CD14-positive monocyte (primary cell): Measurements from ENCODE around the gene ITGA2. TPM values are rescaled to one million over a fixed set of nuclear protein-coding genes. Genes with fewer than 3 reads are reported as not detected.

Experiments
- DNase-seq, 3 donors: peaks; one replicate each; pipeline ENCODE4 v3.0.0-alpha.2; 2011 to 2022
- H2AFZ ChIP-seq: 2 replicates; pipeline ENCODE4 v1.6.0; 2012; ENCODE audit warnings: mild to moderate bottlenecking, low read depth, low read length, inconsistent platforms; ENCODE audit not compliant: insufficient read depth, poor library complexity, severe bottlenecking
- H3K27ac ChIP-seq, 2 donors: 1 replicate in 1 of 2; 2 replicates in 1 of 2; pipeline ENCODE4 v1.5.1; 2012 to 2013; ENCODE audit warnings: low read length in 2 of 2, control low read depth in 1 of 2, inconsistent platforms in 1 of 2, low read depth in 1 of 2, mild to moderate bottlenecking in 1 of 2
- H3K27me3 ChIP-seq, 2 donors: one replicate each; pipeline versions ENCODE4 v1.6.0 to v1.6.1; 2011 to 2013; ENCODE audit warnings: low read length in 2 of 2; ENCODE audit not compliant: control insufficient read depth in 2 of 2, insufficient read depth in 2 of 2
- H3K36me3 ChIP-seq, 2 donors: replicated peaks in 1 of 2; 1 replicate in 1 of 2; 2 replicates in 1 of 2; pipeline versions ENCODE4 v1.5.1 to v1.6.1; 2012 to 2013; ENCODE audit warnings: low read length in 2 of 2, control low read depth in 1 of 2, inconsistent platforms in 1 of 2, mild to moderate bottlenecking in 1 of 2; ENCODE audit not compliant: insufficient read depth in 2 of 2, control insufficient read depth in 1 of 2
- H3K4me1 ChIP-seq, 2 donors: 1 replicate in 1 of 2; 2 replicates in 1 of 2; pipeline versions ENCODE4 v1.5.1 to v1.6.1; 2012 to 2013; ENCODE audit warnings: low read length in 2 of 2, control low read depth in 1 of 2, inconsistent platforms in 1 of 2, mild to moderate bottlenecking in 1 of 2, moderate library complexity in 1 of 2; ENCODE audit not compliant: insufficient read depth in 2 of 2, control insufficient read depth in 1 of 2
- H3K4me2 ChIP-seq: replicated peaks from 2 replicates; pipeline ENCODE3; 2012; ENCODE audit warnings: low read length, moderate library complexity, mild to moderate bottlenecking; ENCODE audit not compliant: poor library complexity, severe bottlenecking; ENCODE audit errors: extremely low read depth
- H3K4me3 ChIP-seq, 3 experiments: fragments of 200-600 bp in 1 of 3; sonication (generic) in 1 of 3; replicated peaks in 1 of 3; 1 replicate in 2 of 3; 2 replicates in 1 of 3; pipeline ENCODE4 v1.5.1; 2011 to 2013; ENCODE audit warnings: low read length in 3 of 3, mild to moderate bottlenecking in 3 of 3, control low read depth in 2 of 3, low read depth in 2 of 3, inconsistent platforms in 1 of 3, moderate library complexity in 1 of 3
- H3K79me2 ChIP-seq: 2 replicates; pipeline ENCODE4 v1.6.0; 2012; ENCODE audit warnings: mild to moderate bottlenecking, control low read depth, inconsistent platforms, low read length, moderate library complexity; ENCODE audit not compliant: insufficient read depth
- H3K9ac ChIP-seq: 2 replicates; pipeline ENCODE4 v1.6.0; 2017; ENCODE audit warnings: low read length, mild to moderate bottlenecking; ENCODE audit not compliant: insufficient read depth, poor library complexity, severe bottlenecking
- H3K9me3 ChIP-seq, 2 donors: replicated peaks in 1 of 2; 1 replicate in 1 of 2; 2 replicates in 1 of 2; pipeline versions ENCODE4 v1.5.1 to v1.6.1; 2012 to 2013; ENCODE audit warnings: low read length in 2 of 2, control low read depth in 1 of 2; ENCODE audit not compliant: control insufficient read depth in 1 of 2, insufficient read depth in 1 of 2
- H4K20me1 ChIP-seq: 2 replicates; pipeline ENCODE4 v1.6.0; 2012; ENCODE audit warnings: mild to moderate bottlenecking, low read length, control low read depth, moderate library complexity; ENCODE audit not compliant: insufficient read depth
- H3K27ac Mint-ChIP-seq, 7 donors: one replicate each; pipeline ENCODE4 v1.8.0; 2020; ENCODE audit warnings: mild to moderate bottlenecking in 7 of 7, mixed read lengths in 7 of 7, moderate library complexity in 6 of 7, inconsistent platforms in 2 of 7
- H3K27me3 Mint-ChIP-seq, 3 donors: one replicate each; pipeline ENCODE4 v1.8.0; 2021 to 2022; ENCODE audit warnings: low read depth in 3 of 3, mild to moderate bottlenecking in 3 of 3, mixed read lengths in 3 of 3, moderate library complexity in 3 of 3, inconsistent platforms in 1 of 3
- H3K36me3 Mint-ChIP-seq, 2 donors: one replicate each; pipeline ENCODE4 v1.8.0; 2020; ENCODE audit warnings: mixed read lengths in 2 of 2, inconsistent platforms in 1 of 2, mild to moderate bottlenecking in 1 of 2
- H3K4me1 Mint-ChIP-seq: one replicate; pipeline ENCODE4 v1.8.0; 2020; ENCODE audit warnings: mild to moderate bottlenecking, mixed read lengths
- H3K4me3 Mint-ChIP-seq, 2 donors: one replicate each; pipeline ENCODE4 v1.8.0; 2020; ENCODE audit warnings: mild to moderate bottlenecking in 2 of 2, mixed read lengths in 2 of 2, moderate library complexity in 1 of 2
- H3K9me3 Mint-ChIP-seq, 7 donors: one replicate each; pipeline ENCODE4 v1.8.0; 2020 to 2022; ENCODE audit warnings: mixed read lengths in 7 of 7, mild to moderate bottlenecking in 6 of 7, moderate library complexity in 6 of 7, inconsistent platforms in 2 of 7
- CTCF ChIP-seq: fragments of 200-600 bp; IDR thresholded peaks from one replicate; pipeline ENCODE4 v1.8.0; 2022; ENCODE audit warnings: antibody characterized with exemption, mild to moderate bottlenecking
- WGBS: methylation state at CpG from one replicate; pipeline ENCODE4 v1.1.5; 2013; ENCODE audit warnings: missing lambda C conversion rate; ENCODE audit not compliant: insufficient coverage; 5-methylcytosine and 5-hydroxymethylcytosine counted together
- intact Hi-C, 2 donors: fragments of 100-400 bp; cut with micrococcal nuclease; formaldehyde crosslinking; loops; one replicate each; pipeline versions ENCODE4 v1.15.0 to v1.15.1; 2023
- polyA plus RNA-seq, 3 donors: library from polyadenylated mRNA; depleted of rRNA in 1 of 3; unstranded in 2 of 3; stranded (reverse) in 1 of 3; fragments of 300-500 nt in 2 of 3; fragments of >200 nt in 1 of 3; fragmentation: Illumina TruSeq in 2 of 3; gene quantifications; 1 replicate in 2 of 3; 2 replicates in 1 of 3; pipeline ENCODE4 v1.2.3, GENCODE V29; 2012 to 2021

Gene ITGA2
- polyA plus RNA-seq, 3 donors: not detected

DNA sequence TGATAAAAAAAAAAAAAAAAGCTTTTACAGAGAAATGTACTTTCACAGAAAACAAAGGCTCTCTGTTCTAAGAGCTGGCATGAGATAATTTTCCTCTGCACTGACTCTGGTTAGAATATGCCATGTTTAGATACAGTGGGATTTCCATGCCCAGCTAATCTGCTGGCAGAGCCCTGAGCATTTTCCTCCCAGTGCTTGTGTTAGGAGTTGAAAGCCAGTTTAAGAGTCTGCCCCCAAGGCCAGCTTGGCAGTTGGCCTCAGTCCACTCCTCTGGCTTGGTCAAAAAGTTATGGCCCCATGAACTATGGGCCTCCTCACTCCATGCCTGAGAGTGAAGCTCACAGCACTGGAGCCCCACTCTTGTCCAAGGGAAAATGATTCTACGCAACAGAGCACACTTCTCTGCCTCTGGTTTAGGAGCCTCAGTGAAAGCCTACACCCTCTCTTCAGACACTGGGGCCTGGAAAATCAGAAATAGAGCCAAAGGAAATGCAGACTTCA lies 98.5 kb downstream of the ITGA2 start:
- no peaks in the 10 kb centered on the region for H3K27me3 Mint-ChIP-seq
- Histone ChIP-seq H3K27me3 (no peaks in the 10 kb centered on the region), H3K36me3 (no peaks in the 10 kb centered on the region), H3K9me3 (no peaks in the 10 kb centered on the region), H3K4me2 (no peak overlapping the region), H3K27ac (no peak overlapping the region), H2AFZ (no peak overlapping the region), H3K4me3 (no peak overlapping the region), H3K79me2 (no peaks in the 10 kb centered on the region), H3K9ac (no peak overlapping the region), H3K4me1 (no peaks in the 10 kb centered on the region), H4K20me1 (no peaks in the 10 kb centered on the region)
- 80% methylated on average over 1 of the region's 1 CpG for WGBS
- no peak for DNase-seq
- H3K4me1 Mint-ChIP-seq: peaks cover 2% of the 10 kb centered on the region
- no peak for TF ChIP-seq CTCF
- intact Hi-C loops: no loop called here
- no peak overlapping the region for H3K4me3 Mint-ChIP-seq
- H3K27ac Mint-ChIP-seq: no peak overlapping the region
- no peaks in the 10 kb centered on the region for H3K36me3 Mint-ChIP-seq
- no peaks in the 10 kb centered on the region for H3K9me3 Mint-ChIP-seq

DNA sequence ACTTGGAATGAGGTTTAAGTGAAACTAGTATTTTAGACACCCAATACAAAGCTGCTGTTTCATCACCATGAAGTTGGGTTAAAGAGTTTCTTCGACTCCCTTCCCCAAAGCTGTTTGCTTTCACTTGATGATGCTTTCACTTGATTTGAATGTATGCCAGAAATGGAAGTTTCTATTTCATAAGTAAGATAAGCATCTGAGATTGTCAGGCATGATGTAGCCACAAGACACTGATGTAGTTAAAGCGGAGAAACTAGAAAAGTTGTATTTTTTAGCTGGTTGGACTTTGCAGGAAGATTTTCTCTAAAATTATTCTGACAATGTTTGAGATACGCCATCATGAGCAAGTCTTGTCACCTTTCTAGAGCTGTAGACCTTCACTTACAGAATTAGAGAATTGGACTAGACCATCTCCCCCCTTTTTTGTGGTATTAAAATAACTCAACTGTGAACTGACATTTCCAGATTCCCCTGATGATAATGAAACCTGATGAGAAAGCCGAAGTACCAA lies 100.4 kb downstream of the ITGA2 start:
- Mint-ChIP-seq H3K36me3 (no peaks in the 10 kb centered on the region), H3K27ac (no peak overlapping the region), H3K9me3 (no peaks in the 10 kb centered on the region), H3K27me3 (no peaks in the 10 kb centered on the region), H3K4me3 (no peak overlapping the region), H3K4me1 (peaks cover 2% of the 10 kb centered on the region)
- no peak overlapping the region for H3K27ac ChIP-seq
- H3K36me3 ChIP-seq: no peaks in the 10 kb centered on the region
- no peaks in the 10 kb centered on the region for H3K9me3 ChIP-seq
- H4K20me1 ChIP-seq: no peaks in the 10 kb centered on the region
- intact Hi-C loops: no loop called here
- no peaks in the 10 kb centered on the region for H3K27me3 ChIP-seq
- DNase-seq: no peak
- H3K4me3 ChIP-seq: no peak overlapping the region
- no peak for TF ChIP-seq CTCF
- no peaks in the 10 kb centered on the region for H3K4me1 ChIP-seq
- no peak overlapping the region for H3K9ac ChIP-seq
- no peaks in the 10 kb centered on the region for H3K79me2 ChIP-seq
- no peak overlapping the region for H2AFZ ChIP-seq
- no peak overlapping the region for H3K4me2 ChIP-seq
- WGBS: no CpG with 5 or more reads among the region's 4 CpGs
